ENCODE data around the gene ERG28.

GRCh38 chr14:75605916-75606315 lies 54.8 kb downstream of the ERG28 start:
- TF ChIP-seq, protein P1, sequence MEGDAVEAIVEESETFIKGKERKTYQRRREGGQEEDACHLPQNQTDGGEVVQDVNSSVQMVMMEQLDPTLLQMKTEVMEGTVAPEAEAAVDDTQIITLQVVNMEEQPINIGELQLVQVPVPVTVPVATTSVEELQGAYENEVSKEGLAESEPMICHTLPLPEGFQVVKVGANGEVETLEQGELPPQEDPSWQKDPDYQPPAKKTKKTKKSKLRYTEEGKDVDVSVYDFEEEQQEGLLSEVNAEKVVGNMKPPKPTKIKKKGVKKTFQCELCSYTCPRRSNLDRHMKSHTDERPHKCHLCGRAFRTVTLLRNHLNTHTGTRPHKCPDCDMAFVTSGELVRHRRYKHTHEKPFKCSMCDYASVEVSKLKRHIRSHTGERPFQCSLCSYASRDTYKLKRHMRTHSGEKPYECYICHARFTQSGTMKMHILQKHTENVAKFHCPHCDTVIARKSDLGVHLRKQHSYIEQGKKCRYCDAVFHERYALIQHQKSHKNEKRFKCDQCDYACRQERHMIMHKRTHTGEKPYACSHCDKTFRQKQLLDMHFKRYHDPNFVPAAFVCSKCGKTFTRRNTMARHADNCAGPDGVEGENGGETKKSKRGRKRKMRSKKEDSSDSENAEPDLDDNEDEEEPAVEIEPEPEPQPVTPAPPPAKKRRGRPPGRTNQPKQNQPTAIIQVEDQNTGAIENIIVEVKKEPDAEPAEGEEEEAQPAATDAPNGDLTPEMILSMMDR (IDR thresholded peaks at IDR 0.05; ENCODE audit: low read depth, low read length) = no peak
- TF ChIP-seq EZH2phosphoT487 (IDR thresholded peaks at IDR 0.05; ENCODE audit: low read depth) = no peak
